NB4 (cell line): Measurements from ENCODE around the gene BLVRB.

Experiments used
- DNase-seq: peaks from one replicate; pipeline ENCODE4 v3.0.0; 2010; ENCODE audit warnings: low read depth
- H3K4me3 ChIP-seq: one replicate; pipeline ENCODE4 v1.5.1; 2011; ENCODE audit warnings: mild to moderate bottlenecking, low read depth, low read length, moderate library complexity
- MYC ChIP-seq: IDR thresholded peaks from 2 replicates; pipeline ENCODE4 v1.6.1; 2011; ENCODE audit warnings: low read depth, low read length
- POLR2A ChIP-seq: IDR thresholded peaks from 2 replicates; pipeline ENCODE4 v1.6.1; 2011; ENCODE audit warnings: mild to moderate bottlenecking; ENCODE audit not compliant: insufficient read length; ENCODE audit errors: extremely low read depth
- TF ChIP-seq, protein P1 (sequence below): IDR thresholded peaks from 2 replicates; pipeline ENCODE4 v1.6.1; 2011; ENCODE audit warnings: low read depth, low read length
- TF ChIP-seq, protein P2 (sequence below): IDR thresholded peaks from one replicate; pipeline ENCODE4 v1.5.1; 2012; ENCODE audit warnings: low read depth, low read length

BLVRB gene

DNA sequence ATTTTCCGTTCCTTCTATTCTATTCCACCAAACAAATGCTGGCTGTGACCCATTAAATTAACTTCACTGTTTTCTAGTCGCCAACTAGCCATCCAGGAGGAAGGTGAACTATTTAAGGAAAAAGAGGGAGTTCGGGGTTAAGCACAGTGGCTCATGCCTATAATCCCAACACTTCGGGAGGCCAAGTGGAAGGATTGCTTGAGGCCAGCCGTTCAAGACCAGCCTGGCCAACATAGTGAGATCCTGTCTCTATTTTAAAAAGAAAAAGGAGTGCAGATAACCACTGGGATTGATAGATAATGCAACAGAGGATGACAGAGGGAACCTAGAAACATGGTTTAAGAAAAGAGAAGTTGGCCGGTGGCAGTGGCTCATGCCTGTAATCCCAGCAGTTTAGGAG, 45.9 kb upstream of the BLVRB start:
- H3K4me3 ChIP-seq = no peak overlapping the region
- DNase-seq = no peak
- no peak for TF ChIP-seq POLR2A
- TF ChIP-seq, protein P1, sequence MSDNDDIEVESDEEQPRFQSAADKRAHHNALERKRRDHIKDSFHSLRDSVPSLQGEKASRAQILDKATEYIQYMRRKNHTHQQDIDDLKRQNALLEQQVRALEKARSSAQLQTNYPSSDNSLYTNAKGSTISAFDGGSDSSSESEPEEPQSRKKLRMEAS = no peak

DNA sequence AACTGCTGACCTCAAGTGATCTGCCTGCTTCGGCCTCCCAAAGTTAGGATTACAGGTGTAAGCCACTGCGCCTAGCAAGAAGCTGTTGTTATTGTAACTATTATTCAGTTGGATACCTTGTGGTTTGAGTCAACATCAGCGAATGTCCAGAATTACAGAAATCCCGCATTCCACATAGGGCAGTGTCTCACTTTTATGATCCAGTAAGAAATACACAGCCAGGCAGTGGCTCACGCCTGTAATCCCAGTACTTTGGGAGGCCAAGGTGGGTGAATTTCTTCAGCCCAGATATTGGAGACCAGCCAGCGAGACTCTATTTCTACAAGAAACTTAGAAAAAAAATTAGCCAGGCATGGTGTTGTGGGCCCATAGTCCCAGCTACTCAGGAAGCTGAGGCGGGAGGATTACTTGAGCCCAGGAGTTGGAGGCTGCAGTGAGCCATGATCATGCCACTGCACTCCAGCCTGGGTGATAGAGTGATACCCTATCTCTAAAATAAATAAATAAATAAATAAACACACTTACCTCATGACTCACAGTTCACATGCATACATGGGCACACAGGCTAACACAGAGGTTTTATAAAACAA, 45.1 kb upstream of the BLVRB start:
- H3K4me3 ChIP-seq = no peak overlapping the region
- DNase-seq = no peak
- no peak for TF ChIP-seq MYC
- TF ChIP-seq, protein P2, sequence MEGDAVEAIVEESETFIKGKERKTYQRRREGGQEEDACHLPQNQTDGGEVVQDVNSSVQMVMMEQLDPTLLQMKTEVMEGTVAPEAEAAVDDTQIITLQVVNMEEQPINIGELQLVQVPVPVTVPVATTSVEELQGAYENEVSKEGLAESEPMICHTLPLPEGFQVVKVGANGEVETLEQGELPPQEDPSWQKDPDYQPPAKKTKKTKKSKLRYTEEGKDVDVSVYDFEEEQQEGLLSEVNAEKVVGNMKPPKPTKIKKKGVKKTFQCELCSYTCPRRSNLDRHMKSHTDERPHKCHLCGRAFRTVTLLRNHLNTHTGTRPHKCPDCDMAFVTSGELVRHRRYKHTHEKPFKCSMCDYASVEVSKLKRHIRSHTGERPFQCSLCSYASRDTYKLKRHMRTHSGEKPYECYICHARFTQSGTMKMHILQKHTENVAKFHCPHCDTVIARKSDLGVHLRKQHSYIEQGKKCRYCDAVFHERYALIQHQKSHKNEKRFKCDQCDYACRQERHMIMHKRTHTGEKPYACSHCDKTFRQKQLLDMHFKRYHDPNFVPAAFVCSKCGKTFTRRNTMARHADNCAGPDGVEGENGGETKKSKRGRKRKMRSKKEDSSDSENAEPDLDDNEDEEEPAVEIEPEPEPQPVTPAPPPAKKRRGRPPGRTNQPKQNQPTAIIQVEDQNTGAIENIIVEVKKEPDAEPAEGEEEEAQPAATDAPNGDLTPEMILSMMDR = no peak
- TF ChIP-seq, protein P1 = no peak
- no peak for TF ChIP-seq POLR2A

DNA sequence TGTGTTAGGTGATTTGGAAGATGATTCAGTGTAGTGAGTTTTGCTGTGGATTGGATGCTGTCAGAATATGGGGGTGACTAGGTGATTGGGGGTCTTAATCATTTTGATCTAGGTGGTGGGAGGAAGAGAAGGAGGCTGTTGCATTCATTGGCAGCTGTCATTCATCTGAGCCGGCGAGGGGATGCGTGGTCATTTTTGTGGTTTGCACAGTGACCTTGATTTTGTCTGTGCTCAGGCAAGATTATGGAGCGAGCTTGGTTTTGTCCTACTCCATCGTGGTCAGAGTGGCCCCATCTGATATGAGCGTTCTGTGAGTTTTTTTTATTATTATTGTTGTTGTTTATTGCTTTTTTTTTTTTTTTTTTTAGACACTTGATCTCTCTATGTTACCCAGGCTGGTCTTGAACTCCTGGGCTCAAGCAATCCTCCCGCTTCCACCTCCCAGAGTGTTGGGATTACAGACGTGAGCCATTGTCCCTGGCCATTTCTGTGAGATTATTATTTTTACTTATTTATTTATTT, 43.3 kb upstream of the BLVRB start:
- no peak for DNase-seq
- no peak overlapping the region for H3K4me3 ChIP-seq
- TF ChIP-seq POLR2A (no peak), MYC (no peak)
- TF ChIP-seq, protein P1 = no peak
- TF ChIP-seq, protein P2 = no peak

DNA sequence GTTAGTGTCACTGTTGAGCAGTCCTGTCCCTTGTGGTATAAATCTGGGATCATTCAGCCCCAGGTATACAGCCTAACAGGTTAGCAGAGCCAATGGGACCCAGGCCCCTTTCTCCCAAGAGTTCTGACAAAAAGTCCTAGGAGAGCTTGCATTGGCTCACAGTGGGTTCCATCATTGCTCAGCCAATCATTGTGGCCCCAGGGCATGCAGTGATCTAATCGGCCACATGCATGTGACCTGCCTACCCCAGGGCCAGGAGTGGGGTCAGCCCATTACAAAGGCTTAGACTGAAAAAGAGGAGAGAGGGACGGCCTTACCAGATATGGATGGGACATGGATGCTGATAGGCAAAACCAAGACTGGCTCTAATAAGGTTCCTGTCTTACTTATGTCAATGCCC, 42.3 kb upstream of the BLVRB start:
- TF ChIP-seq MYC (no peak), POLR2A (no peak)
- TF ChIP-seq, protein P1 = no peak
- TF ChIP-seq, protein P2 = no peak
- H3K4me3 ChIP-seq = no peak overlapping the region
- no peak for DNase-seq

DNA sequence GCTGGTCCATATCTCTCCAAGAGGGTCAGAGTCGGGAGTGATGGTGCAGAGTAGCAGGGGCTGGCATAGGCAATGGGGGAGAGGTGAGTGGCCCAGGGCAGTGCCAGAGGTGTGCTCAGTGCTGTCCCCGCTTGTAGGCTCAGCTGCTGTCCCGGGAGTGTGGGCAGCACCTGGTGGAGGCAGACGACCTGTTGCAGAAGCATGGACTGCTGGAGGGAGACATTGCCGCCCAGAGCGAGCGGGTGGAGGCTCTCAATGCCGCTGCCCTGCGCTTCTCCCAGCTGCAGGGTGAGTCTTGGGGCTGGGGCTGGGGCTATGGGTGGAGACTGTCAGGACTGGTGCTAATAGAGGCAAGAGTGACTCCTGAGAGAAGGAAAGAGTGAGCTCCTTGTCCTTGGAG, 40.6 kb upstream of the BLVRB start:
- no peak overlapping the region for H3K4me3 ChIP-seq
- no peak for DNase-seq
- TF ChIP-seq, protein P1 = no peak
- TF ChIP-seq, protein P2 = no peak
- TF ChIP-seq MYC (no peak), POLR2A (no peak)

DNA sequence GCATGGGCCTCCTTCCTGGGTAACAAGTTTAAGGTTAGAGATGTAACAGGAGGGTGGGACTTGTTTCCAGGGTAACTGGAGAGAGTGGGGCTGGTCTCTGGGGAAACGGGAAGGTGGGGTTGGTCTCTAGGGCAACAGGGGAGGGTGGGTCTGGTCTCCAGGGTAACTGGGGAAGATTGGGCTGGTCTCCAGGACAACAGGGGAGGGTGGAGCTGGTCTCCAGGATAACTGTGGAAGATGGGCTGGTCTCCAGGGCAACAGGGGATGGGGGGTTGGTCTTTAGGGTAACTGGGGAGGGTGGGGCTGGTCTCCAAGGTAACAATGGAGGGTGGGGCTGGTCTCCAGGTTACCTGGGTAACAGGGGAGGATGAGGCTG, 37.8 kb upstream of the BLVRB start:
- no peak overlapping the region for H3K4me3 ChIP-seq
- DNase-seq = no peak
- TF ChIP-seq POLR2A = no peak
- TF ChIP-seq, protein P2 = no peak
- no peak for TF ChIP-seq MYC
- TF ChIP-seq, protein P1 = no peak
